ENCODE results near the gene C2orf68.

- TF ChIP-seq CTCF (IDR thresholded peaks at IDR 0.05) (no peak), FOXP1 (CRISPR knock-in tag; IDR thresholded peaks at IDR 0.05; ENCODE audit: borderline replicate concordance) (no peak), ZBTB43 (CRISPR knock-in tag; IDR thresholded peaks at IDR 0.05) (no peak), E2F4 (CRISPR knock-in tag; IDR thresholded peaks at IDR 0.05; ENCODE audit: borderline replicate concordance, low read depth) (no peak), ZNF232 (CRISPR knock-in tag; IDR thresholded peaks at IDR 0.05) (no peak)
Measured at GRCh38 chr2:85561280-85562212, 50.3 kb downstream of the C2orf68 start, which contains the start of gene GGCX.

Data from WTC11 (cell line).